ENCODE data around the gene GPAT2.
"Not testable (repeated sequence)": the region's sequence is repeated elsewhere in the genome, so short reads cannot be mapped to it uniquely, and the experiment has no call there.

The GPAT2 gene

GRCh38 chr2:96033997-96034396 is 719 bp downstream of the GPAT2 start:
- DNase-seq (ENCODE audit: low read depth); H3K4me3 ChIP-seq (ENCODE audit: low read depth, low read length): not testable (repeated sequence)

DNA sequence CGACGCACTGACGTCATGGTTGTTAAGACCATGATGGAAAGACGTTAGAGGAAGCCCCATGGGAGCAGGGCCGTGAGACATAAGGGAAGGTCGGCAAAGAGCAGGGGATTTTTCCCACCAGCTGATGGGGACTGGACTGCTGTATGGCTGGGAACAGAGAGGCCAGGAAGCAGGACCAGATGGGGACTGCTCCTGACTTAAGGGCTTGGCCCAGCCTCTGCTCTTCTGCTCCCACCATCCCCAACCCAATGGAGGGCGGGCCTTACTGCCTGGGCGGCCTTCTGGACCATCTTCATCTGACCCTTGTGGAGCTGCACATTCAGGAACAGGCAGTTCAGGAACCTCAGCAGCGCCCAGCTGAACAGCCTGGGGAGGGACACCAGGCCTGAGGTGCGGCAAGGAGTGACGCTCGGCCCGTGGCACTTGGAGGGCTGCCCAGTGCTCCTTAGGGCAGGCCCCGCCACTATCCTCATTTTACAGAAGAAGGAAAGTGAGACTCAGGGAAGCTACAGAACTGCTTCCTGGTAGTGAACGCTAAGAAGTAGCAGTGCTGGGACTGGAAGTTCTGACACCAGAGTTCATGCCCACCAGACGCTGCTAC is 6.9 kb downstream of the GPAT2 start:
- H3K4me3 ChIP-seq (ENCODE audit: low read depth, low read length); DNase-seq (ENCODE audit: low read depth): not testable (repeated sequence)

DNA sequence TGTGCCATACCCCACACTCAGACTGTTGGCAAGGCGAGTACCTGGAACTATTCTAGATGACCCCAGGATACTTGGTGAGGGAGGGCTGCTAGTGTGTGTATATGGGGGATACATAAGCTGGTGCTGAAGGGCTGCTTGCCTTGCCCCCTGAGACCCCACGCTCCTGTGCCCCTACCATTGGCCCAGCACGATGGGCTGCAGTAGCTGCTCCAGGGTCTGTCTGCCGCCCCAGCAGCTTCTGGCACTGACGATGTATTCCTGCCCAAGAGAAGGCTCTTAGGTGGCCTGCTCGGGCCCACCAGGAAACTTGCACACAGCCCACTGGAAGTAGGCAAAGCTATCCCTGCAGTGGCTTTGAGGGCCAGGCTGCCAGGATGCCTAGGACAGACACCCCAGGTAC is 9.0 kb downstream of the GPAT2 start:
- not testable (repeated sequence) for DNase-seq (ENCODE audit: low read depth)

GRCh38 chr2:96025194-96025492 is 9.6 kb downstream of the GPAT2 start:
- TF ChIP-seq, protein P1, sequence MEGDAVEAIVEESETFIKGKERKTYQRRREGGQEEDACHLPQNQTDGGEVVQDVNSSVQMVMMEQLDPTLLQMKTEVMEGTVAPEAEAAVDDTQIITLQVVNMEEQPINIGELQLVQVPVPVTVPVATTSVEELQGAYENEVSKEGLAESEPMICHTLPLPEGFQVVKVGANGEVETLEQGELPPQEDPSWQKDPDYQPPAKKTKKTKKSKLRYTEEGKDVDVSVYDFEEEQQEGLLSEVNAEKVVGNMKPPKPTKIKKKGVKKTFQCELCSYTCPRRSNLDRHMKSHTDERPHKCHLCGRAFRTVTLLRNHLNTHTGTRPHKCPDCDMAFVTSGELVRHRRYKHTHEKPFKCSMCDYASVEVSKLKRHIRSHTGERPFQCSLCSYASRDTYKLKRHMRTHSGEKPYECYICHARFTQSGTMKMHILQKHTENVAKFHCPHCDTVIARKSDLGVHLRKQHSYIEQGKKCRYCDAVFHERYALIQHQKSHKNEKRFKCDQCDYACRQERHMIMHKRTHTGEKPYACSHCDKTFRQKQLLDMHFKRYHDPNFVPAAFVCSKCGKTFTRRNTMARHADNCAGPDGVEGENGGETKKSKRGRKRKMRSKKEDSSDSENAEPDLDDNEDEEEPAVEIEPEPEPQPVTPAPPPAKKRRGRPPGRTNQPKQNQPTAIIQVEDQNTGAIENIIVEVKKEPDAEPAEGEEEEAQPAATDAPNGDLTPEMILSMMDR (IDR thresholded peaks at IDR 0.05; ENCODE audit: control insufficient read depth, extremely low read depth, insufficient read depth) = no peak
- no peak for DNase-seq (ENCODE audit: low read depth)

More for the DNA sequence above, 9.0 kb downstream of the GPAT2 start:
- H3K4me3 ChIP-seq (ENCODE audit: low read depth, low read length) = not testable (repeated sequence)

GRCh38 chr2:96024336-96025193 is 10.2 kb downstream of the GPAT2 start:
- TF ChIP-seq, protein P1 (IDR thresholded peaks at IDR 0.05; ENCODE audit: control insufficient read depth, extremely low read depth, insufficient read depth) = no peak
- no peak for DNase-seq (ENCODE audit: low read depth)
- H3K4me3 ChIP-seq (ENCODE audit: low read depth, low read length) = no peak overlapping the region

More at GRCh38 chr2:96025194-96025492, 9.6 kb downstream of the GPAT2 start:
- H3K4me3 ChIP-seq (ENCODE audit: low read depth, low read length) = no peak overlapping the region

DNA sequence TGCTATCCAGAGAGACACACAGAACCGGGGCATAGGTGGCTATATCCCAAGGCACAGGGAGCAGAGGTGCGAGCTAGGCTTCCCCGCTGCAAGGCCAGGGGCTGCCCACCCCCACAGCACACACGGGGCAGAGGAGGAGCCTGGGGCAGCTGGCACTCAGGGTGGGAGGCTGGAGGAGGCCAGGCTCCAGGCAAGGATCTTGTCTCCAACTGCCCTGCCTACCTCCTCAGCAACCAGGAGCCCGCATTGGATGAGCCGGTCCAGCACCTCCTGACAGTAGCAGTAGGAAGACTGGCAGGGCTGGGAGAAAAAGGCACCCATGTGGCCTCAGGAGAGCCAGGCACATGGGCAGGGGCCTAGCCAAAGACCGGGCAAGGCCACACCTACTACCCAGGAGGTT is 11.0 kb downstream of the GPAT2 start:
- DNase-seq (ENCODE audit: low read depth); H3K4me3 ChIP-seq (ENCODE audit: low read depth, low read length): not testable (repeated sequence)

- H3K4me3 ChIP-seq (ENCODE audit: low read depth, low read length) = not testable (repeated sequence)
- DNase-seq (ENCODE audit: low read depth) = peak; percentile 49
- TF ChIP-seq, protein P1 (IDR thresholded peaks at IDR 0.05; ENCODE audit: control insufficient read depth, extremely low read depth, insufficient read depth) = peak; percentile 82
Observed at GRCh38 chr2:96022701-96023447, 11.8 kb downstream of the GPAT2 start.

DNA sequence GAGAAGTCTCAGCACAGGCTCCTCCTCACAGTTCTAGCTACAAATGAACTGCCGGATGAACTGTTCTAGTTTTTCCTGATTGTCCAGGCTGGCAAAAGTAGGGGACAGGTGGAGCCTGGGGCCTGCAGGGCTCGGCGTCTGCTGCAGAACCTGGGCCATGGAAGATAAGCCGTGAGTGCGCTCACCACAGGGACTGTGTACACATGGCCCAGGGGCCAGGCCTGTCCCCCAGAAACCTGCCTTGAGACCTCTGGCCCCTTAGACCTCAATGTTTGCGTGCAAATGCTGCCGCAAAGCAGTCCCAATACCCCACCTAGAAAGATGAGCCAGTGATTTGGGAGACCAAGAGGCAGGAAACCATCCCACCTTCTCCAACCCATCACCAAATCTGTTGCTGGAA is 12.6 kb downstream of the GPAT2 start:
- not testable (repeated sequence) for DNase-seq (ENCODE audit: low read depth); H3K4me3 ChIP-seq (ENCODE audit: low read depth, low read length)

GRCh38 chr2:96021142-96021541 is 13.6 kb downstream of the GPAT2 start:
- not testable (repeated sequence) for DNase-seq (ENCODE audit: low read depth); H3K4me3 ChIP-seq (ENCODE audit: low read depth, low read length)

DNA sequence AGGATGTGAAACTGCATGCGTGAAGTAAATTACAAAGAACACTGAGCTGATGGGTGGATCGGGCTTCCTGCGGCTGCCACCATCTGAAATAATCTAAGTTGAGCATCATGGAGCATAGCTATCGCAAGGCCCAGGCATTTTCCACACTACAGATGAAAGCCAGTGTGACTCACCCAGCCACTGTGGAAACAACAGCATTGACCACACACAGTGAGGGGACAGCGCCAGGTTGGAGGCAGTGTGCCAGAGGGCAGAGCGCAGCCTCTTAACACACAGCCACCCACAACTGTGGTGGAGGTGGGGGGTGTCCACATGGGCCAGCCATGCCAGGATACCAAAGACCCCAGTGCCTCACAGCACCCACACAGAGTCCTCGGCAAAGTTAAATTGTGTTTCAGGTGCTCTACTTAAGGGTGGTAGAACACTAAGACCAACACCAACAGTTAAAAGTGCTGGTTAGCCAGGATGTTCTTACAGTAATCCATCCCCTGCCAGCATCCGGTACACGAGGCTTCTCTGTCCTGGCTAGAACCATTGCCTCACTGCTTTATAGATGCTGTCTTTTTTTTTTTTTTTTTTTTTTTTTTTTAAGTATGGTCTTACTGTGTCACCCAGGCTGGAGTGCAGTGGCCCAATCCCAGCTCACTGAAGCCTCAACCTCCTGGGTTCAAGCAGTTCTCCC is 14.7 kb downstream of the GPAT2 start:
- DNase-seq (ENCODE audit: low read depth); H3K4me3 ChIP-seq (ENCODE audit: low read depth, low read length): not testable (repeated sequence)

GRCh38 chr2:96016321-96016720 is 18.4 kb downstream of the GPAT2 start:
- not testable (repeated sequence) for H3K4me3 ChIP-seq (ENCODE audit: low read depth, low read length)
- DNase-seq (ENCODE audit: low read depth) = peak; percentile 42

- H3K4me3 ChIP-seq (ENCODE audit: low read depth, low read length); DNase-seq (ENCODE audit: low read depth): not testable (repeated sequence)
Observed at GRCh38 chr2:96012792-96013264, 21.9 kb downstream of the GPAT2 start.

- DNase-seq (ENCODE audit: low read depth) = not testable (repeated sequence)
Observed at GRCh38 chr2:96012086-96012791, 22.5 kb downstream of the GPAT2 start.

More at GRCh38 chr2:96012086-96012791, 22.5 kb downstream of the GPAT2 start:
- H3K4me3 ChIP-seq (ENCODE audit: low read depth, low read length) = not testable (repeated sequence)

Data from LNCaP clone FGC (cell line).